Aorta (tissue), 5 donors: ENCODE measurements around the gene THRB. TPM values are rescaled to one million over a fixed set of nuclear protein-coding genes. Genes with fewer than 3 reads are reported as not detected.

Source experiments
- ATAC-seq: fragments of 200-7000 bp; cut with Tn5 transposase; one replicate; pipeline ENCODE4 v1.9.1; 2022; ENCODE audit warnings: moderate library complexity; ENCODE audit not compliant: low FRiP score
- DNase-seq, 2 donors: peaks; one replicate each; pipeline ENCODE4 v3.0.0-alpha.2; 2020
- H3K27ac ChIP-seq, 2 donors: one replicate each; pipeline ENCODE4 v1.5.1; 2013; ENCODE audit warnings: low read length in 2 of 2, mild to moderate bottlenecking in 2 of 2, moderate library complexity in 2 of 2, control low read depth in 1 of 2, inconsistent platforms in 1 of 2, low read depth in 1 of 2
- H3K27me3 ChIP-seq, 2 donors: one replicate each; pipeline ENCODE4 v1.6.1; 2013; ENCODE audit warnings: control low read depth in 1 of 2, low read length in 1 of 2, mild to moderate bottlenecking in 1 of 2, moderate library complexity in 1 of 2; ENCODE audit not compliant: insufficient read depth in 2 of 2, control insufficient read depth in 1 of 2
- H3K36me3 ChIP-seq, 2 donors: one replicate each; pipeline ENCODE4 v1.6.1; 2013; ENCODE audit warnings: control low read depth in 1 of 2, low read length in 1 of 2, mild to moderate bottlenecking in 1 of 2; ENCODE audit not compliant: insufficient read depth in 2 of 2, control insufficient read depth in 1 of 2
- H3K4me1 ChIP-seq, 2 donors: one replicate each; pipeline ENCODE4 v1.6.1; 2013; ENCODE audit warnings: low read length in 2 of 2, control low read depth in 1 of 2, mild to moderate bottlenecking in 1 of 2, moderate library complexity in 1 of 2; ENCODE audit not compliant: insufficient read depth in 2 of 2, control insufficient read depth in 1 of 2
- H3K4me3 ChIP-seq, 2 donors: one replicate each; pipeline ENCODE4 v1.5.1; 2013; ENCODE audit warnings: low read length in 2 of 2, control low read depth in 1 of 2, mild to moderate bottlenecking in 1 of 2
- H3K9me3 ChIP-seq: one replicate; pipeline ENCODE4 v1.6.1; 2013; ENCODE audit warnings: mild to moderate bottlenecking, low read length; ENCODE audit not compliant: control insufficient read depth
- WGBS, 2 donors: extraction: QIAGEN DNeasy Blood & Tissue Kit; methylation state at CpG; one replicate each; pipeline ENCODE4 v1.1.7; 2013; 5-methylcytosine and 5-hydroxymethylcytosine counted together
- intact Hi-C, 2 donors: fragments of 100-400 bp; cut with DNase I; formaldehyde crosslinking; loops; one replicate each; pipeline versions ENCODE4 v1.14.2 to v1.15.0; 2022
- polyA plus RNA-seq, 2 donors: library from polyadenylated mRNA; stranded (reverse); fragments of 200-250 nt; gene quantifications; one replicate each; pipeline ENCODE4 v1.2.3, GENCODE V29; 2013
- total RNA-seq, 2 donors: library from RNA; stranded (reverse); fragmentation: NEBNext Ultra II Directional; extraction: Animal tissue kit (Norgen Biotek cat#: 25700); gene quantifications; one replicate each; pipeline ENCODE4 v1.2.1, GENCODE V29; 2021
- donor health status: healthy with polysubstance abuse.
- donor health status: Bipolar disorder and iron deficiency.
- donor health status: DM: no; HTN: no; CAD: no.
- donor health status: DM: no; HTN: no; CAD: no.
- donor health status: DM: yes; HTN: yes; CAD: no.

Gene THRB
- total and polyA plus RNA-seq, 4 donors = 20.2 to 77.9 (median 42.8) TPM

DNA sequence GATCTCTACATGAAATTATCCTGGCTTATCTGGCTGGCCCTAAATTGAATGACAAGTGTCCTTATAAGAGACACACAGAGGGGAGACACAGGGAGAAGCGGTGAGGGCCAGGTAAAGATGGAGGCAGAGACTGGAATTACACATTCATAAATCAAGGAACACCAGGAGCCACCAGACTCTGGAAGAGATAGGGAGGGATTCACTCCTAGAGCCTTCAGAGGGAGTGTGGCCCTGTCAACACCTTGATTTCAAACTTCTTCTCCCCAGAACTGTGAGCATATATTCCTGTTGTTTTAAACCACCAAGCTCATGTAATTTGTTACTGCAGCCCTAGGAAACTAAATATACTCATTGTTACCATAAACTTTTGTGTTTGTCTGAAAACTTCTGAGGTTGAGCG, 193.7 kb downstream of the THRB start:
- ATAC-seq = no peak

DNA sequence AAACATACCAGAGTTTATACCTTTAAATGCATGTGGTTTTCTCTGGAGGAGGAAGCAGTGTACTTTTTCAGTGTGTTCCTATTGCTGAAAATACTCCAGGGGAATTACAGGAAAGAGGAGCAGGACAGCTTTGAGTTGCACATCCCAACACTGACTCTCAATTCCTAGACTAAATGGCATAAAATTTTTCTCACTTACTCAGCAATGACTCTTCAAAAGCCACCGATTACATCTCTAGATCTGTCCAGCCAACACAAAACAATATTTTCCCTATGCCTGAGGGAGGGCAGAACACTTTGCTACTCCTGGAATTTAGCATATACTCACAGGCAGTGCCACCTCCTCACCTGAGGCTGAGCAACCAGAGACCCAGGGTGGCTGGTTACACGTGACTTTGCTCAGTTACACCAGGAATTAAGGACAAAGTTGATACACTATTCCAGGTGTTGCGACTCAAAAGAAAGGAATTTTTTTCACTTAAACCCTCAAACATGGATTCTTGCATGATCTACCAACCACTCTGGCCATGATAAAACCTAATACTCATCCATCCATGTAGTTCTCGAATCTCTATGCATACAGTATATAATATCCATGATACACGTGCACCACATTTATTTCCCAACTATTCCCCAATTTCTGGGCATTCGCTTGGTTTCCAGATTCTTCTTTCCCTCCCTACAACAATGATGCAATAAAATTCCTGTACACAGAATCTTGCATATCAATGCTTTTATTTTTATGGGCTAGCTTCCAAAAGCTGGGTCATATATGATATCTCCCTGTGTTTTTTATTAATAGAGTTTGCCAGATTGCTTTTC, 194.6 kb downstream of the THRB start:
- H3K36me3 ChIP-seq = peaks cover 0 to 2% of the 10 kb centered on the region in 2 donors
- no peak overlapping the region for H3K27ac ChIP-seq

More for the DNA sequence above, 193.7 kb downstream of the THRB start:
- Histone ChIP-seq H3K27me3 (no peaks in the 10 kb centered on the region), H3K36me3 (peaks cover 0 to 2% of the 10 kb centered on the region in 2 donors), H3K9me3 (no peaks in the 10 kb centered on the region), H3K27ac (peak overlapping the region in 1 of 2 donors; percentile 28), H3K4me1 (peaks cover 7 to 15% of the 10 kb centered on the region in 2 donors), H3K4me3 (no peak overlapping the region)
- 92 to 95% methylated on average over 2 of the region's 2 CpGs for WGBS, 2 donors
- intact Hi-C loops = no loop called here
- DNase-seq = no peak

DNA sequence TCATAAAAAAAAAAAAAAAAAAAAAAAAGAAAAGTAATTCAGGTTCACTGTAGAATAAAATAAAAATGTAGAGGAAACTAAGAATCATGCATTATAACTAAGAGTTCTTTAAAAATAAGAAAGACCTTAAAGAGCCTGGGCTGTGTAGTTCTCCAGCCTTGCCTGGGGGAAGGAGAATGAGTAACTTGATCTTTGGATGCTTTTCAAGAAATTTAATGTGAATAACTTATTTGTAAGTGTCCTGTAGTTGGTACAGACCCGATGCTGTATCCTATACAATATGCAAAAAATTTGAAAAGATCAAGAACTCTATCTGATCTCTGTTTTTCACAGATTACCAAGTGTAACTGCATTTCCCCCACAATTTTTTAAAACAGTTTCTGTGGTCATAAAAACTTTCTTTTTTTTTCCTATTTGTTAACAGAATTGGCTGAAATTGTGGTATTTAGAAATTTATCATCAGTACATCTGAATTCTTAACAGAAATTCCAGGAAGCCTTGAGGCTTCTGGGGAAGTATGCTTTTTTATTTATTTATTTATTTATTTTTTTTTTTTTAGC, 195.3 kb downstream of the THRB start:
- Histone ChIP-seq H3K4me1 (peaks cover 4 to 15% of the 10 kb centered on the region in 2 donors), H3K27ac (no peak overlapping the region), H3K27me3 (no peaks in the 10 kb centered on the region), H3K36me3 (peaks cover 0 to 2% of the 10 kb centered on the region in 2 donors), H3K9me3 (no peaks in the 10 kb centered on the region), H3K4me3 (no peak overlapping the region)
- DNase-seq = no peak
- intact Hi-C loops = no loop called here
- 24 to 26% methylated on average over 1 of the region's 1 CpG for WGBS, 2 donors
- ATAC-seq = no peak

More for the DNA sequence above, 194.6 kb downstream of the THRB start:
- DNase-seq = no peak
- peaks cover 4 to 15% of the 10 kb centered on the region in 2 donors for H3K4me1 ChIP-seq
- ATAC-seq = peak; percentile 67
- no peaks in the 10 kb centered on the region for H3K9me3 ChIP-seq
- no peak overlapping the region for H3K4me3 ChIP-seq
- 27 to 33% methylated on average over 6 of the region's 6 CpGs for WGBS, 2 donors
- intact Hi-C loops = no loop called here
- H3K27me3 ChIP-seq = no peaks in the 10 kb centered on the region

GRCh38 chr3:24296441-24297205, 198.0 kb downstream of the THRB start:
- Histone ChIP-seq H3K27ac (peak overlapping the region in 1 of 2 donors; percentile 57), H3K9me3 (peaks cover 4% of the 10 kb centered on the region), H3K36me3 (peaks cover 0 to 8% of the 10 kb centered on the region in 2 donors), H3K4me1 (peaks cover 2 to 15% of the 10 kb centered on the region in 2 donors), H3K27me3 (no peaks in the 10 kb centered on the region), H3K4me3 (no peak overlapping the region)
- DNase-seq = no peak
- ATAC-seq = no peak
- intact Hi-C loops = no loop called here
- 90 to 92% methylated on average over 5 of the region's 5 CpGs for WGBS, 2 donors

GRCh38 chr3:24294150-24294549, 200.5 kb downstream of the THRB start:
- 97 to 98% methylated on average over 2 of the region's 2 CpGs for WGBS, 2 donors

DNA sequence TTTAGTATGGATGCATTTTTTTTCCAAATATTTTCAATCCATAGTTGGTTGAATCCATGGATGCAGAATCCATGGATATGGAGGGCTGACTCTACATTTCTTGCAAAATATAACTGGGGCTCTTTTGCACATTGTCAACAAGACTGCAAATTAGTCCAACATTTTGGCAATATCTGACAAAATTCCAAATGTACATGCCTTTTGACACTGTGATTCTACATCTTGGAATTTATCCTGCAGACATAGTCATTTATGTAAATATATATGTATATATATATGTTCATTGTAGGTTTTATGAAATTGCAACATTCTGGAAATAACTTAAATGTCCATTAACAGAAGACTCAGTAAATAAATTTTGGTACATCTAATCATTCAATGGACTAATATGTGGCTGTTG, 203.0 kb downstream of the THRB start:
- ATAC-seq (no peak), DNase-seq (no peak)
- no peak overlapping the region for H3K4me3 ChIP-seq
- intact Hi-C loops = no loop called here
- H3K27ac ChIP-seq = no peak overlapping the region
- H3K4me1 ChIP-seq = peaks cover 4 to 21% of the 10 kb centered on the region in 2 donors
- H3K36me3 ChIP-seq = peaks cover 0 to 8% of the 10 kb centered on the region in 2 donors
- H3K27me3 ChIP-seq = no peaks in the 10 kb centered on the region
- peaks cover 4% of the 10 kb centered on the region for H3K9me3 ChIP-seq

More at GRCh38 chr3:24294150-24294549, 200.5 kb downstream of the THRB start:
- Histone ChIP-seq H3K36me3 (peaks cover 0 to 8% of the 10 kb centered on the region in 2 donors), H3K4me1 (peaks cover 2 to 11% of the 10 kb centered on the region in 2 donors), H3K27me3 (no peaks in the 10 kb centered on the region), H3K4me3 (no peak overlapping the region), H3K27ac (peak overlapping the region in 1 of 2 donors; percentile 64), H3K9me3 (peaks cover 4% of the 10 kb centered on the region)
- ATAC-seq = no peak
- intact Hi-C loops = no loop called here
- DNase-seq = no peak

- ATAC-seq = no peak
- Histone ChIP-seq H3K4me1 (peaks cover 3 to 20% of the 10 kb centered on the region in 2 donors), H3K9me3 (peaks cover 4% of the 10 kb centered on the region), H3K27me3 (no peaks in the 10 kb centered on the region), H3K27ac (peak overlapping the region; percentile 23 to 77), H3K4me3 (no peak overlapping the region), H3K36me3 (peaks cover 0 to 6% of the 10 kb centered on the region in 2 donors)
- no peak for DNase-seq
- intact Hi-C loops = no loop called here
- WGBS, 2 donors = 3 to 8% methylated on average over 3 of the region's 3 CpGs
These were observed 204.1 kb downstream of the THRB start for GRCh38 chr3:24290596-24290995.

- Histone ChIP-seq H3K36me3 (peaks cover 0 to 2% of the 10 kb centered on the region in 2 donors), H3K27me3 (no peaks in the 10 kb centered on the region), H3K4me1 (peaks cover 3 to 20% of the 10 kb centered on the region in 2 donors), H3K27ac (peak overlapping the region; percentile 82 to 95), H3K4me3 (no peak overlapping the region), H3K9me3 (peaks cover under 1% of the 10 kb centered on the region)
- ATAC-seq = peak; percentile 84
- DNase-seq = peak in 1 of 2 donors; percentile 60
- intact Hi-C loops = no loop called here
- WGBS, 2 donors = 4 to 6% methylated on average over 8 of the region's 8 CpGs
These were observed 206.0 kb downstream of the THRB start for GRCh38 chr3:24288496-24289236.
